Measurements from ENCODE around the gene CCDC88B.

- TF ChIP-seq POLR2A (IDR thresholded peaks at IDR 0.05) (no peak), CTCF (IDR thresholded peaks at IDR 0.05) (no peak)
Observed at GRCh38 chr11:64383580-64383979, 43.6 kb downstream of the CCDC88B start.
